Lower leg skin (tissue), 3 donors: ENCODE results near the gene MCCC2.

Experiments used
- CTCF ChIP-seq, 3 donors: fragments of 450-650 bp; IDR thresholded peaks; one replicate each; pipeline ENCODE4 v1.5.1; 2016; ENCODE audit warnings: antibody characterized with exemption in 3 of 3, mild to moderate bottlenecking in 3 of 3, moderate library complexity in 2 of 3
- POLR2A ChIP-seq, 2 donors: fragments of 450-650 bp; IDR thresholded peaks; one replicate each; pipeline ENCODE4 v1.6.1; 2016 to 2017; ENCODE audit warnings: antibody characterized with exemption in 2 of 2, mild to moderate bottlenecking in 1 of 2, moderate library complexity in 1 of 2

DNA sequence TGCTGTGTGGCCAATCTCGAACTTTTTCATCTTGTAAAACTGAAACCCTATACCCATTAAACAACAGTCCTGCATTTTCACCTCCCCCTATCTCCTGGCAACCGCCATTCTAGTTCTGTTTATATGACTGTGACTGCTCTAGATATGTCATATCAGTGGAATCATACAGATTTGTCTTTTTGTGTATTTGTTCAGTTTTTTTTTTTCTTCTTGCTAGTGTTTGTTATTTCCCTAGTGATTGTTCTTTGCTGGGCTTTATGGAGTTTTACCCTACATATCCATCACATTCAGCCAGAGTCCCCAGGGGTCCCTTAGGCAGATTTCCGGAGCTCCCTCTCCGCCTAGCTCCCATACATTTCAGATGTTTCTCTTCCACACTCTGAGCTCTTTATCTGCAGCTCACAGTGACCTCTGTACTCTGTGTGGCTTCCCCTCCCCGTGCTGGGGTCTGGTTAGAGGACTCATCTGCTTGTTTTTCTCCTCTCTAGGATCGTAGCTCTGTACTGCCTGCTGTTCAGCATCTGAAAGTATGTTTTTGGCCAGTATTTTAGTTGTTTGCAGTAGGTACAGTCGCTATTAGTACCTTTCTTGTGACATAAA lies 106.8 kb downstream of the MCCC2 start:
- TF ChIP-seq CTCF (IDR thresholded peaks at IDR 0.05), result no peak
- TF ChIP-seq POLR2A (IDR thresholded peaks at IDR 0.05), result no peak
